ENCODE measurements around the gene ACACB. TPM values are rescaled to one million over a fixed set of nuclear protein-coding genes. Genes with fewer than 3 reads are reported as not detected.

ACACB gene
- total RNA-seq, 3 donors from 2014 or later (not counting 1 experiment from before 2014, with no cell fraction given), result 4.1 to 14.3 (median 8.4) TPM

DNA sequence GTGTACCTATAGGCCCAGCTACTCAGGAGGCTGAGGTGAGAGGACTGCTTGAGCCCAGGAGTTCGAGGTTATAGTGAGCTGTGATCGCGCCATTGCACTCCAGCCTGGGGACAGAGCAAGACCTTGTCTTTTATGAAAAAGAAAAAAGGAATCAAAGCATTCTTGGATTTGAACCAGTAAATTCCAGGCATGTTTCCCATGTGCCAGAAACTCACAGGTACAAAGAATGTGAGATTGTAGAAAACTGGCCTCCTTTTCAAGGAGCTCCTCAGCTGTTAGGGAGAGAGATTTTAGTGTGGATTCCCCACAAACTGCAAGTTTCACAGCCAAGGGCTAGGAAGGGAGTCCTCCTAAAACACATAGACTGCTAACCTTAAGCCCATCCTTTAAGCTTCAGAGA, 97.7 kb downstream of the ACACB start:
- intact Hi-C loops (cut with micrococcal nuclease), result no loop called here
- Histone ChIP-seq H3K4me3 (ENCODE audit: low read length) (no peak overlapping the region), H3K27me3 (ENCODE audit: control insufficient read depth, insufficient read depth, low read length) (no peaks in the 10 kb centered on the region), H3K27ac (ENCODE audit: low read length) (no peak overlapping the region), H3K9me3 (ENCODE audit: control insufficient read depth, insufficient read depth, low read length) (no peaks in the 10 kb centered on the region), H3K36me3 (ENCODE audit: control insufficient read depth, insufficient read depth, low read length) (no peaks in the 10 kb centered on the region), H3K4me1 (ENCODE audit: control insufficient read depth, insufficient read depth, low read length) (no peaks in the 10 kb centered on the region)
- H3K4me3 Mint-ChIP-seq, result no peak overlapping the region
- no peaks in the 10 kb centered on the region for H3K9me3 Mint-ChIP-seq
- no peaks in the 10 kb centered on the region for H3K36me3 Mint-ChIP-seq
- no peaks in the 10 kb centered on the region for H3K27me3 Mint-ChIP-seq (ENCODE audit: low read depth in 2 of 2)
- TF ChIP-seq, protein P1, sequence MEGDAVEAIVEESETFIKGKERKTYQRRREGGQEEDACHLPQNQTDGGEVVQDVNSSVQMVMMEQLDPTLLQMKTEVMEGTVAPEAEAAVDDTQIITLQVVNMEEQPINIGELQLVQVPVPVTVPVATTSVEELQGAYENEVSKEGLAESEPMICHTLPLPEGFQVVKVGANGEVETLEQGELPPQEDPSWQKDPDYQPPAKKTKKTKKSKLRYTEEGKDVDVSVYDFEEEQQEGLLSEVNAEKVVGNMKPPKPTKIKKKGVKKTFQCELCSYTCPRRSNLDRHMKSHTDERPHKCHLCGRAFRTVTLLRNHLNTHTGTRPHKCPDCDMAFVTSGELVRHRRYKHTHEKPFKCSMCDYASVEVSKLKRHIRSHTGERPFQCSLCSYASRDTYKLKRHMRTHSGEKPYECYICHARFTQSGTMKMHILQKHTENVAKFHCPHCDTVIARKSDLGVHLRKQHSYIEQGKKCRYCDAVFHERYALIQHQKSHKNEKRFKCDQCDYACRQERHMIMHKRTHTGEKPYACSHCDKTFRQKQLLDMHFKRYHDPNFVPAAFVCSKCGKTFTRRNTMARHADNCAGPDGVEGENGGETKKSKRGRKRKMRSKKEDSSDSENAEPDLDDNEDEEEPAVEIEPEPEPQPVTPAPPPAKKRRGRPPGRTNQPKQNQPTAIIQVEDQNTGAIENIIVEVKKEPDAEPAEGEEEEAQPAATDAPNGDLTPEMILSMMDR (IDR thresholded peaks at IDR 0.05), result no peak
- no peak for ATAC-seq
- no peak overlapping the region for H3K27ac Mint-ChIP-seq
- 100% methylated on average over 3 of the region's 3 CpGs for WGBS (ENCODE audit: insufficient coverage)
- no peaks in the 10 kb centered on the region for H3K4me1 Mint-ChIP-seq
- no peak for DNase-seq

DNA sequence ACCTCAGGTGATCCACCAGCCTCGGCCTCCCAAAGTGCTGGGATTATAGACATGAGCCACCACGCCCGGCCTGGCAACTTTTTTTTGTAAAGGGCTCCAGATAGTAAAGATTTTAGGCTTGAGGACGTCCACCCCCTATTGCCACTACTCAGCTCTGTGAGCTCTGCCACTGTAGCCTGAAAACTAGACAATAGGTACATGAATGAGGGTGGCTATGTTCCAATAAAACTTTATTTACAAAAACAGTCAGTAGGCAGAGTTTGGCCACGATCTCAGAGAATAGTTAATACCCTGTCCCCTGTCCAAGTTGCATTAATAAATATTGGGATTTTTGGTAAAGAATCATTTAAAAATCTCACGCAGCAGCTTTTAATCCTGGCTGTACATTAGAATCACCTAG, 102.6 kb downstream of the ACACB start:
- H3K9me3 ChIP-seq (ENCODE audit: control insufficient read depth, insufficient read depth, low read length), result no peaks in the 10 kb centered on the region
- no peaks in the 10 kb centered on the region for H3K27me3 ChIP-seq (ENCODE audit: control insufficient read depth, insufficient read depth, low read length)
- Mint-ChIP-seq H3K36me3 (no peaks in the 10 kb centered on the region), H3K4me3 (no peak overlapping the region), H3K27ac (no peak overlapping the region), H3K27me3 (ENCODE audit: low read depth in 2 of 2) (no peaks in the 10 kb centered on the region), H3K9me3 (no peaks in the 10 kb centered on the region), H3K4me1 (no peaks in the 10 kb centered on the region)
- TF ChIP-seq, protein P1 (IDR thresholded peaks at IDR 0.05), result no peak
- no peaks in the 10 kb centered on the region for H3K36me3 ChIP-seq (ENCODE audit: control insufficient read depth, insufficient read depth, low read length)
- H3K4me3 ChIP-seq (ENCODE audit: low read length), result no peak overlapping the region
- no peak overlapping the region for H3K27ac ChIP-seq (ENCODE audit: low read length)
- intact Hi-C loops (cut with micrococcal nuclease), result no loop called here
- DNase-seq (no peak), ATAC-seq (no peak)
- WGBS (ENCODE audit: insufficient coverage), result 94% methylated on average over 5 of the region's 6 CpGs
- no peaks in the 10 kb centered on the region for H3K4me1 ChIP-seq (ENCODE audit: control insufficient read depth, insufficient read depth, low read length)

DNA sequence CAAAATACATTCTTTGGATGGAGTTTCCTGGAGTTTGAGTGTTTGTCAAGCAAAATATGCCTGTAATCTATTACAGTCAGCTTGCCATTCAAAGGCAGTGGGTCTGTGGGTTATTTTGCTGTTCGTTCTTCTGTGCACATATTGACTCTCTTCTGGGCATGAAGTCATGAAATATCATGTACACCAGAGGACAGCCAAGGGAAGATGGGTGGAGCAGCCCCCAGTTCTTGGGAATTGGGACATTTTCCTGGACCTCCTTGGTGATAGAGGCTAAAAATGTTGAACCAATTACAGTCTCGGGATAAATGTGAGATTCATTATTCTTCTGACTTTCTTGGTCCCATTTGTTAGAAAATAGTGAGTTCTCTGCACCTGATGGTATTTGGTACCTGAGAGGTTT, 103.6 kb downstream of the ACACB start:
- Mint-ChIP-seq H3K4me1 (no peaks in the 10 kb centered on the region), H3K4me3 (no peak overlapping the region), H3K27me3 (ENCODE audit: low read depth in 2 of 2) (no peaks in the 10 kb centered on the region), H3K27ac (no peak overlapping the region), H3K9me3 (no peaks in the 10 kb centered on the region), H3K36me3 (no peaks in the 10 kb centered on the region)
- TF ChIP-seq, protein P1 (IDR thresholded peaks at IDR 0.05), result no peak
- Histone ChIP-seq H3K27ac (ENCODE audit: low read length) (no peak overlapping the region), H3K27me3 (ENCODE audit: control insufficient read depth, insufficient read depth, low read length) (no peaks in the 10 kb centered on the region), H3K9me3 (ENCODE audit: control insufficient read depth, insufficient read depth, low read length) (no peaks in the 10 kb centered on the region), H3K4me3 (ENCODE audit: low read length) (no peak overlapping the region), H3K4me1 (ENCODE audit: control insufficient read depth, insufficient read depth, low read length) (no peaks in the 10 kb centered on the region), H3K36me3 (ENCODE audit: control insufficient read depth, insufficient read depth, low read length) (no peaks in the 10 kb centered on the region)
- ATAC-seq, result no peak
- 100% methylated on average over 2 of the region's 2 CpGs for WGBS (ENCODE audit: insufficient coverage)
- DNase-seq, result no peak
- intact Hi-C loops (cut with micrococcal nuclease), result no loop called here

DNA sequence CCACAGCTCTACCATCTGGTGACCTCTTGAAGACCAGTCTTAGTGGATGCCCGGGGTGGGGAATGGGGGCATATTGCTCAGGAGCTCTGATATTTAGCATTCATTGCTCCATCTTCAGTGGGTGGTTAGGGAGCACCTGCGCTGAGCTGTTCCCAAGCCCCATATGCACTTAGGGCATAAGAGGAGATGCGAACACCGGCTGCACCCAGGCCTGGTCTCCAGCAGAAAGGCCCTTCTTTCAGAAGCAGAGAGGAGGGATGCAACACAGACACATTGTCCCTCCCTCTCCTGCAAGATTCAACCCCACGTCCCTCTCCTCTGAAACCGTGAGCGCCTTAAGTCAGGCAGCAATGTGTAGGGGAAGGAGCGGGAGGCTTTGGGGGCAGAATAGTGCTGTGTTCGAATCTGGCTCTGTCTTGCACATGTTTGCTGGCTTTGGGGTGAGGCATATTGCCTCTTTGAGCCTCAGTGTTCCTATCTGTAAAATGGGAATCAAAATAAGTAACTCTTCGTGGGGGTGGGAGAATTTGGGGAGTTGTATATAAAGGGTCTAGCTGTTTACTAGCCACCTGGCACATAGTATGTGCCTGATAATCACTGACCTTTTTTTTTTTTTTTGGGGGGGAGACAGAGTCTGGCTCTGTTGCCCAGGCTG, 105.0 kb downstream of the ACACB start:
- no peaks in the 10 kb centered on the region for H3K36me3 Mint-ChIP-seq
- no peaks in the 10 kb centered on the region for H3K4me1 Mint-ChIP-seq
- H3K4me1 ChIP-seq (ENCODE audit: control insufficient read depth, insufficient read depth, low read length), result no peaks in the 10 kb centered on the region
- no peak overlapping the region for H3K4me3 ChIP-seq (ENCODE audit: low read length)
- H3K27me3 ChIP-seq (ENCODE audit: control insufficient read depth, insufficient read depth, low read length), result no peaks in the 10 kb centered on the region
- H3K4me3 Mint-ChIP-seq, result no peak overlapping the region
- DNase-seq (no peak), ATAC-seq (no peak)
- no peaks in the 10 kb centered on the region for H3K9me3 Mint-ChIP-seq
- intact Hi-C loops (cut with micrococcal nuclease), result no loop called here
- 95% methylated on average over 9 of the region's 10 CpGs for WGBS (ENCODE audit: insufficient coverage)
- no peaks in the 10 kb centered on the region for H3K27me3 Mint-ChIP-seq (ENCODE audit: low read depth in 2 of 2)
- H3K9me3 ChIP-seq (ENCODE audit: control insufficient read depth, insufficient read depth, low read length), result no peaks in the 10 kb centered on the region
- H3K27ac ChIP-seq (ENCODE audit: low read length), result no peak overlapping the region
- H3K36me3 ChIP-seq (ENCODE audit: control insufficient read depth, insufficient read depth, low read length), result no peaks in the 10 kb centered on the region
- H3K27ac Mint-ChIP-seq, result no peak overlapping the region
- TF ChIP-seq, protein P1 (IDR thresholded peaks at IDR 0.05), result no peak

All from natural killer cell (primary cell).